Endothelial cell (in vitro differentiated cells): ENCODE data around the gene PDE4B. TPM values are rescaled to one million over a fixed set of nuclear protein-coding genes. Genes with fewer than 3 reads are reported as not detected.

Experiments
- DNase-seq: peaks from one replicate; pipeline ENCODE4 v3.0.0; 2021; ENCODE audit warnings: low spot score
- H3K27ac Mint-ChIP-seq: one replicate; pipeline ENCODE4 v1.8.0; 2021; ENCODE audit warnings: mixed read lengths, inconsistent platforms; ENCODE audit not compliant: unreplicated experiment
- H3K27me3 Mint-ChIP-seq: one replicate; pipeline ENCODE4 v1.8.0; 2021; ENCODE audit warnings: mild to moderate bottlenecking, moderate library complexity, mixed read lengths, inconsistent platforms; ENCODE audit not compliant: unreplicated experiment
- H3K36me3 Mint-ChIP-seq: one replicate; pipeline ENCODE4 v1.8.0; 2021; ENCODE audit warnings: mild to moderate bottlenecking, low read depth, mixed read lengths, inconsistent platforms; ENCODE audit not compliant: unreplicated experiment
- H3K4me1 Mint-ChIP-seq: one replicate; pipeline ENCODE4 v1.8.0; 2021; ENCODE audit warnings: mild to moderate bottlenecking, mixed read lengths, inconsistent platforms; ENCODE audit not compliant: unreplicated experiment
- H3K4me3 Mint-ChIP-seq: one replicate; pipeline ENCODE4 v1.8.0; 2021; ENCODE audit warnings: mild to moderate bottlenecking, mixed read lengths, inconsistent platforms; ENCODE audit not compliant: unreplicated experiment
- H3K9me3 Mint-ChIP-seq: one replicate; pipeline ENCODE4 v1.8.0; 2021; ENCODE audit warnings: mixed read lengths, inconsistent platforms; ENCODE audit not compliant: unreplicated experiment
- total RNA-seq: library from RNA; stranded (reverse); fragmentation: NEBNext Ultra II Directional; extraction: Animal tissue kit (Norgen Biotek cat#: 25700); gene quantifications from one replicate; pipeline ENCODE4 v1.2.1, GENCODE V29; 2021; ENCODE audit not compliant: unreplicated experiment
- TF ChIP-seq, protein P1 (sequence below): fragments of 200-600 bp; sonication (generic); IDR thresholded peaks from one replicate; pipeline ENCODE4 v1.5.0; 2021; ENCODE audit warnings: antibody characterized with exemption; ENCODE audit not compliant: unreplicated experiment

Gene PDE4B
- total RNA-seq, 1 donor from 2014 or later, result 45.6 TPM

DNA sequence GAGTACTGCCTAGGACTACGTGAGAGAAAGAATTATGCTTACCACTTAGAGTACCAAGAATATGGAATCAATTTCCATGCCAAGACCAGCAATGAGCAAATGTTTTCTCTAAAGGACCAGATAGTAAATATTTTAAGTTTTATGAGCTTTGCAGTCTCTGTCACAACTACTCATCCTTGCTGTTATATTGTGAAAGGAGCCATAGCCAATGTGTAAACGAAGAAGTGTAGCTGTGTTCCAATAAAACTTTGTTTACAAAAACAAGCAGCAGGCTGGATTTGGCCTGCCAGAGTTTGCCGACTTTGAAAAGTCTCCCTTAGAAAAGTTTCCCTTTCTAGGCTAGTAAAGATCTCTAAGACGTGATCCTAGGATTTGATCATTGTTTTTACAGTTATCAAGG, 128.8 kb downstream of the PDE4B start:
- DNase-seq, result no peak
- Mint-ChIP-seq H3K27me3 (no peaks in the 10 kb centered on the region), H3K9me3 (no peaks in the 10 kb centered on the region), H3K4me1 (no peaks in the 10 kb centered on the region), H3K27ac (no peak overlapping the region), H3K4me3 (no peak overlapping the region), H3K36me3 (no peaks in the 10 kb centered on the region)
- TF ChIP-seq, protein P1, sequence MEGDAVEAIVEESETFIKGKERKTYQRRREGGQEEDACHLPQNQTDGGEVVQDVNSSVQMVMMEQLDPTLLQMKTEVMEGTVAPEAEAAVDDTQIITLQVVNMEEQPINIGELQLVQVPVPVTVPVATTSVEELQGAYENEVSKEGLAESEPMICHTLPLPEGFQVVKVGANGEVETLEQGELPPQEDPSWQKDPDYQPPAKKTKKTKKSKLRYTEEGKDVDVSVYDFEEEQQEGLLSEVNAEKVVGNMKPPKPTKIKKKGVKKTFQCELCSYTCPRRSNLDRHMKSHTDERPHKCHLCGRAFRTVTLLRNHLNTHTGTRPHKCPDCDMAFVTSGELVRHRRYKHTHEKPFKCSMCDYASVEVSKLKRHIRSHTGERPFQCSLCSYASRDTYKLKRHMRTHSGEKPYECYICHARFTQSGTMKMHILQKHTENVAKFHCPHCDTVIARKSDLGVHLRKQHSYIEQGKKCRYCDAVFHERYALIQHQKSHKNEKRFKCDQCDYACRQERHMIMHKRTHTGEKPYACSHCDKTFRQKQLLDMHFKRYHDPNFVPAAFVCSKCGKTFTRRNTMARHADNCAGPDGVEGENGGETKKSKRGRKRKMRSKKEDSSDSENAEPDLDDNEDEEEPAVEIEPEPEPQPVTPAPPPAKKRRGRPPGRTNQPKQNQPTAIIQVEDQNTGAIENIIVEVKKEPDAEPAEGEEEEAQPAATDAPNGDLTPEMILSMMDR, result no peak

DNA sequence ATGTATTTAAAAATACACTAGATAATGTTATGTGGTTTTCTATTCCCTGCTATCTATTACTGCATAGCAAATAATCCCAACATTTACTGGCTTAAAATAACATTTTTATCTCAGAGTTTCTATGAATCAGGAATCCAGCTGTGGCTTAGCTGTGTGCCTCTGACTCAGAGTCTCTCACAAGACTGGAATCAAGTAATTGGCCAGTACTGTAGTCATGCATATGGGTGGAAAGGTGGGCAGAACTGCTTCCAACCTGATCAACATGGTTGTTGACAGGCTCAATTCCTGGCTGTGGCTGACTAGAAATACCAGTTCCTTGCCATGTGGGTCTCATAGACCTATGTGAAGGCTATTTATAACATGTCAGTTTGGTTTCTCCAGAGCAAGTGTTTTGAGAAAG, 131.8 kb downstream of the PDE4B start:
- H3K27ac Mint-ChIP-seq, result no peak overlapping the region
- H3K36me3 Mint-ChIP-seq, result no peaks in the 10 kb centered on the region
- H3K27me3 Mint-ChIP-seq, result no peaks in the 10 kb centered on the region
- no peak overlapping the region for H3K4me3 Mint-ChIP-seq
- no peak for DNase-seq
- H3K4me1 Mint-ChIP-seq, result no peaks in the 10 kb centered on the region
- H3K9me3 Mint-ChIP-seq, result no peaks in the 10 kb centered on the region
- TF ChIP-seq, protein P1, result no peak

DNA sequence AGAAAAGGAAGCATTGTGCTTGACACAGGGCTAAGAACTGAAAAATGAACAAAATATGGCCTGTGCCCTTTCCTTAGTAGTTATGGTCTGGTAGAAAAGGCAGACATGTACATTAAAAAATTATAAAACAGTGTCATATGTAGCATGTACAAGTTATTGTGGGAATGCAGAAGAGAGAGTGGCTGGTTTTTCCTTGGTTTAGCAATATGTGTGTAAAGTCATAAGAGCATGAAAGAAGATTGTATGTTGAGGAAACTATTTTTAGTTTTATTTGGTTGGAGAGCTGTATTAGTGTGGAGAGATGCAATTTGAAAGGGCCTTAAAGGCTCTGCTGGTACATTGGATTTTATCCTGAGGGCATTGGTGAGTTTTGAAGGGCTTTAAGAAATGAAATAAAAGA, 145.8 kb downstream of the PDE4B start:
- TF ChIP-seq, protein P1, result no peak
- no peak overlapping the region for H3K4me3 Mint-ChIP-seq
- no peaks in the 10 kb centered on the region for H3K4me1 Mint-ChIP-seq
- H3K27me3 Mint-ChIP-seq, result peaks cover 4% of the 10 kb centered on the region
- H3K27ac Mint-ChIP-seq, result no peak overlapping the region
- H3K36me3 Mint-ChIP-seq, result no peaks in the 10 kb centered on the region
- H3K9me3 Mint-ChIP-seq, result no peaks in the 10 kb centered on the region
- DNase-seq, result no peak

DNA sequence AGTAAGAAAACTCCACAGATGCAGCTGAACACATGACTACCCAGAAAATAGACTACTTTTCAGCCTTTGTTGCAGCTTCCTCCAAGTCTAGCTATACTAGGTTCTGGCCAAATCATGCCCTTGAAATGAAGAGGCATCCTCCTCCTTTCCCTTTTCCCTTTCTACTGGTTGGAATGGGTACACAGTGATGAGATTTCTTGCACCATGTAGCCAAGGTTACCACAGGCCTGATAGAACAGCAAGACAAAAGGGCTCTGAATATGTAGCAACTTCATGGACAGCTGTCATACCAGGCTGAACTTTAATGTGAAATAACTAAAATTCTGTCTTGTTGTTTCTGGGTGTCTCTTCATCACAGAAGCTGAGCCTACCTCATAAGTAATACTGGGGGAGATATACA, 146.5 kb downstream of the PDE4B start:
- peaks cover 4% of the 10 kb centered on the region for H3K27me3 Mint-ChIP-seq
- H3K4me3 Mint-ChIP-seq, result no peak overlapping the region
- peaks cover under 1% of the 10 kb centered on the region for H3K4me1 Mint-ChIP-seq
- DNase-seq, result no peak
- H3K36me3 Mint-ChIP-seq, result no peaks in the 10 kb centered on the region
- TF ChIP-seq, protein P1, result no peak
- no peaks in the 10 kb centered on the region for H3K9me3 Mint-ChIP-seq
- no peak overlapping the region for H3K27ac Mint-ChIP-seq

DNA sequence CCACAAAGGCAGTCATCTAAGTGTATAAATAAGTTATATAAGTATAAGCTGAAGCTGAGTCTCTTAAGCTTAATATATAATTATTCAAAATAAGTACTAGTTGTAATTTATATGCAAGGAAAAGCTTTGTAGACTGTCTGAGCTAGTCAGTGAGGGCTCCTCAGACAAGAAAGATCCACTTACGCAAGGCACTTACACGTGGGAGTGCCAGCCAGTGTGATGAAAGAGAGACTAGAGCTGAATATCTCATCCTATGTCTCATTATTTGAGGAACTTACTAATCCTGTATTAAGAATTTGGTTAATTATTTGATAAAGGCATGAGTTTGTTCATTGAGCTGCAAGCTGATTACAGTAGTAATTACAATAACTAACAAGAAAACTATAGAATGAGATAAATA, 146.9 kb downstream of the PDE4B start:
- H3K4me3 Mint-ChIP-seq, result no peak overlapping the region
- DNase-seq, result no peak
- H3K27me3 Mint-ChIP-seq, result peaks cover 4% of the 10 kb centered on the region
- no peaks in the 10 kb centered on the region for H3K36me3 Mint-ChIP-seq
- TF ChIP-seq, protein P1, result no peak
- no peaks in the 10 kb centered on the region for H3K9me3 Mint-ChIP-seq
- no peak overlapping the region for H3K27ac Mint-ChIP-seq
- H3K4me1 Mint-ChIP-seq, result peaks cover 4% of the 10 kb centered on the region
